Activated CD8-positive, alpha-beta T cell treated with anti-CD3 and anti-CD28 coated beads for 36 hours (primary cell): ENCODE data around the gene EIF4E1B. TPM values are rescaled to one million over a fixed set of nuclear protein-coding genes. Genes with fewer than 3 reads are reported as not detected.

Source experiments
- ATAC-seq: fragments of 200-7000 bp; cut with Tn5 transposase; one replicate; pipeline ENCODE4 v1.10.0; 2021; ENCODE audit warnings: mild to moderate bottlenecking, moderate library complexity
- CTCF ChIA-PET: fragments of 350-600 bp; sonication (Branson Sonifier 250); formaldehyde crosslinking; loops from one replicate; lab custom pipeline; 2021; ENCODE audit warnings: antibody characterized with exemption; lab: Charles Lee
- POLR2A ChIA-PET: fragments of 350-600 bp; sonication (Branson Sonifier 250); formaldehyde crosslinking; loops from one replicate; lab custom pipeline; 2021; ENCODE audit warnings: antibody characterized with exemption; lab: Charles Lee
- DNase-seq: peaks from one replicate; pipeline ENCODE4 v3.0.0-alpha.2; 2020
- H3K27ac Mint-ChIP-seq: one replicate; pipeline ENCODE4 v1.8.0; 2021; ENCODE audit warnings: mild to moderate bottlenecking, mixed read lengths
- H3K27me3 Mint-ChIP-seq: one replicate; pipeline ENCODE4 v1.8.0; 2021; ENCODE audit warnings: mixed read lengths
- H3K36me3 Mint-ChIP-seq: one replicate; pipeline ENCODE4 v1.8.0; 2021; ENCODE audit warnings: low read depth, mixed read lengths
- H3K4me1 Mint-ChIP-seq: one replicate; pipeline ENCODE4 v1.8.0; 2021; ENCODE audit warnings: low read depth, mixed read lengths
- H3K4me3 Mint-ChIP-seq: one replicate; pipeline ENCODE4 v1.8.0; 2021; ENCODE audit warnings: mild to moderate bottlenecking, moderate library complexity, mixed read lengths
- H3K9me3 Mint-ChIP-seq: one replicate; pipeline ENCODE4 v1.8.0; 2021; ENCODE audit warnings: mixed read lengths
- intact Hi-C: fragments of 100-400 bp; cut with micrococcal nuclease; formaldehyde crosslinking; loops from one replicate; pipeline ENCODE4 v1.10.0; 2022
- total RNA-seq, 2 experiments: library from RNA; stranded (reverse); gene quantifications; one replicate each; pipeline ENCODE4 v1.2.3, GENCODE V29; 2021
- TF ChIP-seq, protein P1 (sequence below): fragments of 200-600 bp; IDR thresholded peaks from one replicate; pipeline ENCODE4 v1.8.0; 2022; ENCODE audit warnings: antibody characterized with exemption, mild to moderate bottlenecking

The EIF4E1B gene
- total RNA-seq, 2 experiments from 2014 or later, result not detected

DNA sequence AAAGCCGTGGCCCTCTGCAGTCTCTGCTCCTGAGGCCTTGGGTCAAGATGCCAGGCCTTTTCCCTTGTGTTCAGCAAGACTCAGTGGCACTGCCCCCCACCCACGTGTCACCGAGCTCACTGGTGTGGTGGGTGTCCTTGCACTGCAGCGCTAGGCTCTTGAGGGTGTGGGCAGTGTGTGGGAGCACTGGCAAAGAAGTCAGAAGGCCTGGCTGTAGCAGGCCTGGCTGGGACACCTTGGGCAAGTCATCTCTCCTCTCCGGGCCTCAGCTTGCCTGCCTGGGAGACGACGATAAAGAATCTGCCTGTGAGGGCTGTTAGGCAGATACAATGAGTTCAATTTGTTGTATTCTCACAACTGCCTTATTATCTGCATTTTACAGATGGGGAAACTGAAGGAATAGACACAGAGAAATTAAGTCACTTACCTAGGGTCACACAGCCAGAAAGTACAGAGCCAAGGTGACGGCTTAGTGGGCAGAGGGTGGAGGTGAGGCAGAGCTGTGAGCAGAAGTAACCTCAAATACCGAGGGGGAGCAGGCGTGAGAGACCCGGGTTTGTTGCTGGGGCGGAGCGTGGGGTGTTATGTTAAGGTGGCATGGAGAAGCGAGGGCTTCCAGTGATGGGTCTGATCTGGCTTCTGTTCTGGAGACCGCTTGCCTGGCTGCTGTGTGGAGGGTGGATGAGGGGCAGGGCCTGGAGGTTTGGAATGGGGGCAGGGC, 18.2 kb downstream of the EIF4E1B start:
- no peaks in the 10 kb centered on the region for H3K27me3 Mint-ChIP-seq
- H3K27ac Mint-ChIP-seq, result peak overlapping the region; percentile 57
- POLR2A ChIA-PET, result interaction anchor here (1.0 kb wide), 1 partner anchor 48 kb away, joined by 3 read pairs; no protein-coding TSS in a partner anchor
- H3K4me3 Mint-ChIP-seq, result peak overlapping the region; percentile 83
- H3K36me3 Mint-ChIP-seq, result peaks cover 8% of the 10 kb centered on the region
- peak; percentile 65 for DNase-seq
- H3K4me1 Mint-ChIP-seq, result peaks cover 62% of the 10 kb centered on the region
- H3K9me3 Mint-ChIP-seq, result no peaks in the 10 kb centered on the region
- CTCF ChIA-PET, result interaction anchor here (1.4 to 7.8 kb wide), 2 partner anchors 11 to 232 kb away, joined by 3 to 54 read pairs; no protein-coding TSS in a partner anchor
- intact Hi-C loops, result no loop called here
- TF ChIP-seq, protein P1, sequence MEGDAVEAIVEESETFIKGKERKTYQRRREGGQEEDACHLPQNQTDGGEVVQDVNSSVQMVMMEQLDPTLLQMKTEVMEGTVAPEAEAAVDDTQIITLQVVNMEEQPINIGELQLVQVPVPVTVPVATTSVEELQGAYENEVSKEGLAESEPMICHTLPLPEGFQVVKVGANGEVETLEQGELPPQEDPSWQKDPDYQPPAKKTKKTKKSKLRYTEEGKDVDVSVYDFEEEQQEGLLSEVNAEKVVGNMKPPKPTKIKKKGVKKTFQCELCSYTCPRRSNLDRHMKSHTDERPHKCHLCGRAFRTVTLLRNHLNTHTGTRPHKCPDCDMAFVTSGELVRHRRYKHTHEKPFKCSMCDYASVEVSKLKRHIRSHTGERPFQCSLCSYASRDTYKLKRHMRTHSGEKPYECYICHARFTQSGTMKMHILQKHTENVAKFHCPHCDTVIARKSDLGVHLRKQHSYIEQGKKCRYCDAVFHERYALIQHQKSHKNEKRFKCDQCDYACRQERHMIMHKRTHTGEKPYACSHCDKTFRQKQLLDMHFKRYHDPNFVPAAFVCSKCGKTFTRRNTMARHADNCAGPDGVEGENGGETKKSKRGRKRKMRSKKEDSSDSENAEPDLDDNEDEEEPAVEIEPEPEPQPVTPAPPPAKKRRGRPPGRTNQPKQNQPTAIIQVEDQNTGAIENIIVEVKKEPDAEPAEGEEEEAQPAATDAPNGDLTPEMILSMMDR, result no peak
- ATAC-seq, result no peak

DNA sequence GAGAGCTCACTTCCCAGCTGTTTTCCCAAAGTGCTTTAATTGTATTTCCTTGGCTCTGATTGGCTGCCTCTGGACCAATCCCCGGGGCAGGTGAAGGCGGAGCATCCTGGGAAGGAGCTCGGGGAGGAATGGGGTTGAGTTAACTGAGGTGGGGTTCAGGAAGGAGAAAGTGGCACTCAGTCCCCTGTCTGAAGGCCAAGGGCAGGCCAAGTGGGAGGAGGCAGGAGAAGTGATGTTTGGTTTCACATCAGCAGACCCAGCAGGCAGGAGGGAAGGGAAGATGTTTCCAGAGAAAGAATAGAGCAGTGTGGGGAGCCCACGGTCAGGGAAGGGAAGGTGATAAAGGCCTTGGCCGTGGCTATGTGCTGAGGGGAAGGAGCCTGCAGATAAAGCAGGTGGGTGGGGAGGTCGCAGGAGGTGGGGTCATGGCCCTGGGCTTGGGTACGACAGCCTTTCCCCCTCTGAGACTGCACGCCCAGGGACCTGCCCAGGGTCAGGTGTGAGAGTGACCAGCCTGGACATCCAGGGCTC, 19.9 kb downstream of the EIF4E1B start:
- no peaks in the 10 kb centered on the region for H3K27me3 Mint-ChIP-seq
- no peaks in the 10 kb centered on the region for H3K9me3 Mint-ChIP-seq
- H3K36me3 Mint-ChIP-seq, result peaks cover 10% of the 10 kb centered on the region
- peaks cover 78% of the 10 kb centered on the region for H3K4me1 Mint-ChIP-seq
- intact Hi-C loops, result no loop called here
- POLR2A ChIA-PET, result interaction anchor here (1.0 to 1.3 kb wide), 2 partner anchors 8 to 246 kb away, joined by 3 to 5 read pairs; no protein-coding TSS in a partner anchor
- ATAC-seq (no peak), DNase-seq (no peak)
- TF ChIP-seq, protein P1, result no peak
- CTCF ChIA-PET, result interaction anchor here (2.9 to 7.8 kb wide), 2 partner anchors 9 to 10 kb away, joined by 15 to 54 read pairs; no protein-coding TSS in a partner anchor
- H3K27ac Mint-ChIP-seq, result peak overlapping the region; percentile 9
- no peak overlapping the region for H3K4me3 Mint-ChIP-seq

DNA sequence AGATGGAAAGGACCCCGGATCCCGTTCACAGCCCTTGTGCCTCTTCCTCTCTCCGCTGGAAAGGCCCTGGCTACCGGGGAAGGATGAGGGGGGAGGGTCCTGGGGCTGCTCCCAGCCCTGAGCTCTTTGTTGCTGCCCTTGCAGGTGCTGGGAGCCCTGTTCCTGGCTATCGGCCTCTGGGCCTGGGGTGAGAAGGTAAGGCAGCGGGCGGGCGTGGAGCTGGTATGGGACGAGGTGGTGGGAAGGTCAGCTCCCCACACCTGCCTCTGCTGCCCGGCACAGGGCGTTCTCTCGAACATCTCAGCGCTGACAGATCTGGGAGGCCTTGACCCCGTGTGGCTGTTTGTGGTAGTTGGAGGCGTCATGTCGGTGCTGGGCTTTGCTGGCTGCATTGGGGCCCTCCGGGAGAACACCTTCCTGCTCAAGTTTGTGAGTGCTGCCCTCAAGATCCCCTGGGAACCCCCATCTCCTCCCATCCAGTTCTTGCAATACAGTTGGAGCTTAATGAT, 21.1 kb downstream of the EIF4E1B start:
- intact Hi-C loops, result no loop called here
- POLR2A ChIA-PET, result interaction anchor here (1.0 to 1.3 kb wide), 3 partner anchors 7 to 247 kb away, joined by 3 to 5 read pairs (median 4); no protein-coding TSS in a partner anchor
- no peak for DNase-seq
- peaks cover 71% of the 10 kb centered on the region for H3K4me1 Mint-ChIP-seq
- CTCF ChIA-PET, result interaction anchor here (2.9 kb wide), 1 partner anchor 9 kb away, joined by 15 read pairs; no protein-coding TSS in a partner anchor
- ATAC-seq, result no peak
- no peak overlapping the region for H3K4me3 Mint-ChIP-seq
- peaks cover 11% of the 10 kb centered on the region for H3K36me3 Mint-ChIP-seq
- no peak overlapping the region for H3K27ac Mint-ChIP-seq
- no peaks in the 10 kb centered on the region for H3K27me3 Mint-ChIP-seq
- TF ChIP-seq, protein P1, result no peak
- no peaks in the 10 kb centered on the region for H3K9me3 Mint-ChIP-seq

DNA sequence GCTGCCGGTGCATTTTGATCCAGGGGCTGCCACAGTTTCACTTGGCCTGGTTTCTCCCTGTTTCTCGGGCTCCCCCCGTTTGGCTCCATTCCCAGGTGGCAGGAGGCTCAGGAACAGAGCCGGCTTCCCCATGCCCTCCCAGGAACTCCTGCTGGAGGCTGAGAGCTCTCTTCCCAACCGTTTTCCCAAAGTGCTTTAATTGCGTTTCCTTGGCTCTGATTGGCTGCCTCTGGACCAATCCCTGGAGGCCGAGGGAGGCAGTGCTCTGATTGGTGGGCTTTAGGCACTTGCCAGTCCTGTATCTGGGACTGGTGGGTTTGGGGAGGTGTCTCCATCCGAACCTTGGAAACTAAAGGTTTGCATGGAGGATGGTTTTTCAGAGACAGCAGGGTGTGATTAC, 21.7 kb downstream of the EIF4E1B start:
- ChIA-PET POLR2A (interaction anchor here (0.9 to 1.3 kb wide), 2 partner anchors 8 to 47 kb away, joined by 3 to 4 read pairs; no protein-coding TSS in a partner anchor), CTCF (interaction anchor here (2.9 kb wide), 1 partner anchor 9 kb away, joined by 15 read pairs; no protein-coding TSS in a partner anchor)
- intact Hi-C loops, result no loop called here
- ATAC-seq (no peak), DNase-seq (no peak)
- Mint-ChIP-seq H3K36me3 (peaks cover 11% of the 10 kb centered on the region), H3K27me3 (no peaks in the 10 kb centered on the region), H3K9me3 (no peaks in the 10 kb centered on the region), H3K4me3 (no peak overlapping the region), H3K27ac (no peak overlapping the region), H3K4me1 (peaks cover 66% of the 10 kb centered on the region)
- TF ChIP-seq, protein P1, result no peak
